IPS-18a (cell line): ENCODE results near the gene PHLDA2.
A peak's percentile ranks its signal among the peaks of the same experiment; 100 is the strongest.

Experiments
- H3K27ac ChIP-seq: one replicate; pipeline ENCODE4 v1.5.1; 2013; ENCODE audit warnings: low read length
- H3K27me3 ChIP-seq: one replicate; pipeline ENCODE4 v1.6.1; 2013; ENCODE audit warnings: mild to moderate bottlenecking, low read length; ENCODE audit not compliant: control insufficient read depth, insufficient read depth
- H3K36me3 ChIP-seq: one replicate; pipeline ENCODE4 v1.6.1; 2013; ENCODE audit warnings: low read depth, low read length; ENCODE audit not compliant: control insufficient read depth
- H3K4me1 ChIP-seq: one replicate; pipeline ENCODE4 v1.6.1; 2013; ENCODE audit warnings: low read depth, low read length; ENCODE audit not compliant: control insufficient read depth
- H3K4me3 ChIP-seq: one replicate; pipeline ENCODE4 v1.5.1; 2013; ENCODE audit warnings: low read length
- H3K9ac ChIP-seq: one replicate; pipeline ENCODE4 v1.6.1; 2013; ENCODE audit warnings: mild to moderate bottlenecking, low read length, moderate library complexity
- H3K9me3 ChIP-seq: one replicate; pipeline ENCODE4 v1.6.1; 2013; ENCODE audit warnings: low read depth, low read length; ENCODE audit not compliant: control insufficient read depth

Gene PHLDA2

GRCh38 chr11:2933375-2934020, 4.3 kb upstream of the PHLDA2 start:
- Histone ChIP-seq H3K27ac (no peak overlapping the region), H3K4me3 (no peak overlapping the region), H3K4me1 (no peaks in the 10 kb centered on the region), H3K9ac (no peak overlapping the region), H3K27me3 (peaks cover 26% of the 10 kb centered on the region), H3K36me3 (no peaks in the 10 kb centered on the region), H3K9me3 (peaks cover 13% of the 10 kb centered on the region)

- Histone ChIP-seq H3K4me3 (no peak overlapping the region), H3K9ac (no peak overlapping the region), H3K27me3 (peaks cover 33% of the 10 kb centered on the region), H3K36me3 (no peaks in the 10 kb centered on the region), H3K27ac (no peak overlapping the region), H3K9me3 (peaks cover 7% of the 10 kb centered on the region), H3K4me1 (no peaks in the 10 kb centered on the region)
These were observed 3.6 kb upstream of the PHLDA2 start for GRCh38 chr11:2932850-2933251.

GRCh38 chr11:2931771-2932738, 2.8 kb upstream of the PHLDA2 start:
- Histone ChIP-seq H3K9me3 (no peaks in the 10 kb centered on the region), H3K4me3 (no peak overlapping the region), H3K27ac (no peak overlapping the region), H3K27me3 (peaks cover 41% of the 10 kb centered on the region), H3K4me1 (no peaks in the 10 kb centered on the region), H3K36me3 (no peaks in the 10 kb centered on the region), H3K9ac (no peak overlapping the region)

GRCh38 chr11:2931420-2931746, 2.2 kb upstream of the PHLDA2 start:
- H3K27ac ChIP-seq = no peak overlapping the region
- H3K9ac ChIP-seq = no peak overlapping the region
- H3K4me3 ChIP-seq = no peak overlapping the region
- H3K27me3 ChIP-seq = peaks cover 47% of the 10 kb centered on the region
- H3K36me3 ChIP-seq = no peaks in the 10 kb centered on the region
- no peaks in the 10 kb centered on the region for H3K9me3 ChIP-seq
- no peaks in the 10 kb centered on the region for H3K4me1 ChIP-seq

- H3K36me3 ChIP-seq = no peaks in the 10 kb centered on the region
- H3K4me1 ChIP-seq = no peaks in the 10 kb centered on the region
- H3K9me3 ChIP-seq = no peaks in the 10 kb centered on the region
- no peak overlapping the region for H3K9ac ChIP-seq
- H3K27me3 ChIP-seq = peaks cover 49% of the 10 kb centered on the region
- no peak overlapping the region for H3K27ac ChIP-seq
- peak overlapping the region; percentile 54 for H3K4me3 ChIP-seq
These were observed 1.6 kb upstream of the PHLDA2 start for GRCh38 chr11:2930704-2931419.

- Histone ChIP-seq H3K36me3 (no peaks in the 10 kb centered on the region), H3K4me3 (peak overlapping the region; percentile 54), H3K9ac (no peak overlapping the region), H3K9me3 (no peaks in the 10 kb centered on the region), H3K27ac (no peak overlapping the region), H3K4me1 (no peaks in the 10 kb centered on the region), H3K27me3 (peaks cover 49% of the 10 kb centered on the region)
These were observed 907 bp upstream of the PHLDA2 start for GRCh38 chr11:2929950-2930703.

- H3K27ac ChIP-seq = no peak overlapping the region
- H3K4me3 ChIP-seq = peak overlapping the region; percentile 54
- H3K9ac ChIP-seq = no peak overlapping the region
These were observed 320 bp upstream of the PHLDA2 start for GRCh38 chr11:2929531-2929949.

GRCh38 chr11:2927851-2928604, 1.2 kb downstream of the PHLDA2 start:
- H3K9me3 ChIP-seq = no peaks in the 10 kb centered on the region
- H3K27ac ChIP-seq = no peak overlapping the region
- peaks cover 49% of the 10 kb centered on the region for H3K27me3 ChIP-seq
- H3K36me3 ChIP-seq = no peaks in the 10 kb centered on the region
- H3K9ac ChIP-seq = no peak overlapping the region
- H3K4me1 ChIP-seq = no peaks in the 10 kb centered on the region
- peak overlapping the region; percentile 54 for H3K4me3 ChIP-seq

More at GRCh38 chr11:2929531-2929949, 320 bp upstream of the PHLDA2 start:
- H3K27me3 ChIP-seq = peaks cover 49% of the 10 kb centered on the region
- no peaks in the 10 kb centered on the region for H3K36me3 ChIP-seq
- no peaks in the 10 kb centered on the region for H3K4me1 ChIP-seq
- no peaks in the 10 kb centered on the region for H3K9me3 ChIP-seq

GRCh38 chr11:2927121-2927800, 2.0 kb downstream of the PHLDA2 start:
- H3K9ac ChIP-seq = no peak overlapping the region
- no peak overlapping the region for H3K4me3 ChIP-seq
- H3K4me1 ChIP-seq = no peaks in the 10 kb centered on the region

GRCh38 chr11:2926611-2927051, 2.6 kb downstream of the PHLDA2 start:
- no peak overlapping the region for H3K4me3 ChIP-seq
- H3K9ac ChIP-seq = no peak overlapping the region
- no peak overlapping the region for H3K27ac ChIP-seq
- no peaks in the 10 kb centered on the region for H3K9me3 ChIP-seq
- H3K27me3 ChIP-seq = peaks cover 45% of the 10 kb centered on the region
- H3K36me3 ChIP-seq = no peaks in the 10 kb centered on the region
- no peaks in the 10 kb centered on the region for H3K4me1 ChIP-seq

More at GRCh38 chr11:2927121-2927800, 2.0 kb downstream of the PHLDA2 start:
- Histone ChIP-seq H3K27ac (no peak overlapping the region), H3K27me3 (peaks cover 45% of the 10 kb centered on the region), H3K9me3 (no peaks in the 10 kb centered on the region), H3K36me3 (no peaks in the 10 kb centered on the region)
